GOT3 (cell line): Measurements from ENCODE around the gene ZNF407.

Experiments used
- DNase-seq: peaks from one replicate; lab custom pipeline; 2025; ENCODE audit warnings: mixed read lengths; lab: John Stamatoyannopoulos, UW

Gene ZNF407

GRCh38 chr18:74791501-74792194 is 194.0 kb downstream of the ZNF407 start:
- no peak for DNase-seq

- no peak for DNase-seq
Measured at GRCh38 chr18:74793746-74794145, 196.1 kb downstream of the ZNF407 start.

- DNase-seq: no peak
Measured at GRCh38 chr18:74795751-74796150, 198.1 kb downstream of the ZNF407 start.

GRCh38 chr18:74796211-74796610 is 198.5 kb downstream of the ZNF407 start:
- no peak for DNase-seq

- no peak for DNase-seq
Measured at GRCh38 chr18:74796841-74797576, 199.3 kb downstream of the ZNF407 start.

GRCh38 chr18:74797577-74798151 is 200.0 kb downstream of the ZNF407 start:
- no peak for DNase-seq

GRCh38 chr18:74799542-74799941 is 201.9 kb downstream of the ZNF407 start:
- no peak for DNase-seq

GRCh38 chr18:74800098-74800497 is 202.4 kb downstream of the ZNF407 start:
- DNase-seq: no peak

GRCh38 chr18:74803117-74803516 is 205.4 kb downstream of the ZNF407 start:
- DNase-seq: no peak

- DNase-seq: no peak
Measured at GRCh38 chr18:74803769-74804168, 206.1 kb downstream of the ZNF407 start.

GRCh38 chr18:74804677-74805076 is 207.0 kb downstream of the ZNF407 start:
- no peak for DNase-seq

GRCh38 chr18:74806073-74806472 is 208.4 kb downstream of the ZNF407 start:
- DNase-seq: no peak

GRCh38 chr18:74806700-74807416 is 209.2 kb downstream of the ZNF407 start:
- DNase-seq: no peak

- no peak for DNase-seq
Measured at GRCh38 chr18:74817576-74817975, 219.9 kb downstream of the ZNF407 start.

- DNase-seq: no peak
Measured at GRCh38 chr18:74818516-74819175, 221.0 kb downstream of the ZNF407 start.

GRCh38 chr18:74819433-74820059 is 221.9 kb downstream of the ZNF407 start:
- no peak for DNase-seq

GRCh38 chr18:74820160-74820780 is 222.6 kb downstream of the ZNF407 start:
- DNase-seq: no peak

GRCh38 chr18:74825460-74825859 is 227.8 kb downstream of the ZNF407 start:
- no peak for DNase-seq

GRCh38 chr18:74826572-74826971 is 228.9 kb downstream of the ZNF407 start:
- DNase-seq: no peak

GRCh38 chr18:74828200-74828599 is 230.5 kb downstream of the ZNF407 start:
- no peak for DNase-seq
